Activated CD4-positive, alpha-beta T cell treated with anti-CD3 and anti-CD28 coated beads, Interleukin-2, amount 50 U/mL, for 1 hour (primary cell): Measurements from ENCODE around the gene TMEM204.

Source experiments
- DNase-seq: peaks from one replicate; pipeline ENCODE4 v3.0.0-alpha.2; 2020

The TMEM204 gene

GRCh38 chr16:1539720-1540555 lies 6.5 kb downstream of the TMEM204 start:
- DNase-seq, result no peak

DNA sequence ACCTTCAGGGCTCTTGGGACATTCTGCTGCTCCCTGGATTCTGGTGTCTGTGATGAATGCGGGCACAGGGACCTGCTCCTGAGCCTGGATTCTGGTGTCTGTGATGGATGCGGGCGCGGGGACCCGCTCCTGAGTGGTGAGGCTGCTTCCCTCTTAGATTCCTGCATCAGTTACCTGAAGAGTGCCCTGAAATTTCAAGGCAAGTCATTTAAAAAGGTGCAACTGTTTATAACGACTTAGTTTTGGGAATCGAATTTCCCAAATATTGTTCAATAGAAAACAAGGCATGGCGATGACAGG lies 7.0 kb downstream of the TMEM204 start:
- DNase-seq, result no peak

DNA sequence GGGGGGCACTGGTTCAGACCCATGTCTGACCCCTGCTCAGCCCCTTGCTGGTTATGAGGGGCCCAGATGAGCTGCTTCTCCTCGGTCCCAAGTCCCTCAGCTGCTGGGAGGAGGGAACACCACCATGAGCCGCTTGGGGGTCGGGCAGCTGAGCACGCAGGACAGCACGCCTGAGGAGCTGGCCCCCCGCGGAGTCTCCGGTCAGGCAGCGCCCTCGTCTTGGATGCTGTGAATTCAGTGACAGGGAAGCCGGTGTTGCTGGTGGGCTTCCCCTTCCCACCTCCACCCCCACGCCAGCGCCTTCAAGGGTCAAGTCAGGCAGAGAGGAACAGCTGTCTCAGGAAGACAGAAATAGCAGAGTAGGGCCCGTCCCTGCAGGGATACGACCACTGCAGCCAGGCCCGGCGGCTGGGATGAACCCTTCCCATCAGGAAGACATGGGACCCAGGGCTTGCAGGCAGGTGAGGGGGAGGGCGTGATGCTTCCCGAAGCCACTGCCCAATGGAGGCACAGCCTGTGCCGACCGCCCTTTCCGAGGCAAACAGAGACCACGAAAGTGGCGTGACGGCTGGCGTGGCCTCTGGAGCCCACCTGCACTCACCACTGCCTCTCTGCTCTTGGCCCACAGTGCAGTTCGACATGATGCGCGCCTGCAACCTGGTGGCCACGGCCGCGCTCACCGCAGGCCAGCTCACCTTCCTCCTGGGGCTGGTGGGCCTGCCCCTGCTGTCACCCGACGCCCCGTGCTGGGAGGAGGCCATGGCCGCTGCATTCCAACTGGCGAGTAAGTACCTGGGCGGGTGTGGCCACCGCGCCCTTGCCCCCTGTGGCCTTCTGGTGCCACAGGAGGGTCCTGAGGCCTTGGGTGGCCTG lies 8.1 kb downstream of the TMEM204 start:
- DNase-seq, result no peak

DNA sequence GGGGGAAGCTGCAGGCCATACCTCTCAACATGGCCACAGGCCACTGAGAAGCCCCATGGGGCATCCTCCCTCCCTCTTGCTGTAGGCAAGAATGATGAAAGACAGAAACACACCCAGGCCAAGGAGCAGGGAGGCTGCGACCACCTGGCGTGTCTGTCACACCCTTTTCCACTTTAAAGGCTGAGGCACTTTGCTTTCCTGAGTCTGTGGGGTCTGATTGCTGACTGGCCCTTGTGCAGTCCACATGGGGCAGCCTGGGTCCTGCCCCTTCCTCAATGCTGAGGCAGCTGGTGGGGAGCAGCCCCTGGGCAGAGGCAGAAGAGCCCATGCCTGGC lies 8.7 kb downstream of the TMEM204 start:
- no peak for DNase-seq

GRCh38 chr16:1542533-1542932 lies 9.1 kb downstream of the TMEM204 start:
- DNase-seq, result no peak

DNA sequence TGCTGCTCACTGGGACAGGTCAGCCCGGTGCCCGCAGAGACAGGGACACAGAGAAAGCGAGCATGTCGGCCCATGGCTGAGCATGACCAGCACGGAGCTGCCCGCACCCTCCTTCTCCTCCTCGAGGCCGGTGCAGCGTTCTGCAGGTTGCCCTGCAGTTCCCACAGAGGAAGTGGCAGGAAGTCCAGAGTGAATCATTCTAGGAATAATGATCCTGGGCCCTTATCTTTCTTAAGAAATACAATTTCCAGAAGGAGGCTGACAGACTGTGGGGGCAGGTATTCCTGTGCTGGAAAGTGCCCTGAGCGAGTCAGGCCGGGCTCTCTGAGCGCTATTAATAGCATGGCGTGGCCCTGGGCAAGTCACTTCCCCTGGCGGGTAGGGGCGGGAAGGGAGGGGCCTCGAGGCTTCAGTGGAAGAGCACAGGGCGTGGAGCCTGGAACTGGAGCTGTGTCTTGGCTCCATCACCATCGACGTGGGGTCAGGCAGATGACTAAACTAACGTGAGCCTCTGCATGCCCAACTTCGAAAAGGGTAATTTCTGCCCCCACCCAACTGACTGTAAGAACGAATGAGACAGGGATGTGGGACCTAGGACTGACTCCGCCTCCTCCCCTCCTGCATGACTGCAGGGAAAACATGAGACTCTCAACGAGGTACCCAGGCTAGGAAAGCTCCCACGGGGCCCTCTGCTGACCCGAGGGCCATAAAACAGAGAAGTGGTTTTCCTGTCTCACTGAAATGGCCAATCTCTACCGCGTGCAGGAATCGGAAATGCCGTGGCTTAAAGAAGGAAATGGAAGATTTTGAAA lies 9.8 kb downstream of the TMEM204 start:
- peak; percentile 49 for DNase-seq

DNA sequence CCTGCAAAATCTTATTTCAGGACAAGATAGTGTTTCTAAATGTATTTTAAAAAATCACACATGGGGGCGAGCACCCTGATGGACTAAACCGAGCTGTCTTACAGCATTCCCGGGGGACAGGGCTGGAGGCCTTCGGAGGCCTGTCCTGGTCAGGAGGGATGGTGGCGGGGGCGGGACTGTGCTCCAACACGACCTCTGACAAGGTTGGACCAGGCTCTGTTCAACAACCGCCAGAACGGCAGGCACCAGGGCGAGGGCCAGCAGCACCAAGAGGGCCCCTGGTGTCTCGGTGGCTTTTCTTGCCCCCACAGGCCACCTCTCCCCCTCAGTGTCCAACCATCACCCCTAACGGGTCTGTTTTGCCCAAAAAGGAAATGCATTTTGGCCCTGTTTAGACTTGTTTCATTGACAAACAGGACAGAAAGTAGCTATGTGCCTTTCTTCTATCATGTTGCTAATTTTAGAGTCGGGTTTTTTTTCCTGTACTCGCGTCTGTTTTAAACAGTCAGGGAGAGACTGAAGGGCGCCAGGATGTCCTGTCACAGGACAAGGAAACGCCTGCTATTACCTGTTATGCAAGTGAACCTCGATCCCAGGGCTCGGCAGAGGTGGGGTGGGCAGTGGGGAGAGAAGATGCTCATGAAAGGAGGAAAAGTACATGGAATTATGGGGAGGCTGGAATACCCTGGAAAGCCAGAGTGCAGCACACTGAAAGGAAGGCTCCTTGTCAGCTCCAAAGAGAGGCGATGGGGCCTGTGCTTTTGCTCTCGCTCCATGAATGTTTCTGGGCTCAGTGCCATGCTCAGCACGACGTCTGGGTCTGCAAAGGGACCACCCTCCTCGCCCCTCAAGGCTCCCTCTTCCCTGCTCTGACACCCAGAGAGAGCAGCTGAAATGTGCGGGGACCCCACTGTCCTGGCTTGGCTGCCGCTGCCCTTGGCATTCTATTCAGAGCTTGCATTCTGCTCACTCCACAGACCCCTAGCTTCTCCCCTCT lies 11.9 kb downstream of the TMEM204 start:
- DNase-seq, result no peak

DNA sequence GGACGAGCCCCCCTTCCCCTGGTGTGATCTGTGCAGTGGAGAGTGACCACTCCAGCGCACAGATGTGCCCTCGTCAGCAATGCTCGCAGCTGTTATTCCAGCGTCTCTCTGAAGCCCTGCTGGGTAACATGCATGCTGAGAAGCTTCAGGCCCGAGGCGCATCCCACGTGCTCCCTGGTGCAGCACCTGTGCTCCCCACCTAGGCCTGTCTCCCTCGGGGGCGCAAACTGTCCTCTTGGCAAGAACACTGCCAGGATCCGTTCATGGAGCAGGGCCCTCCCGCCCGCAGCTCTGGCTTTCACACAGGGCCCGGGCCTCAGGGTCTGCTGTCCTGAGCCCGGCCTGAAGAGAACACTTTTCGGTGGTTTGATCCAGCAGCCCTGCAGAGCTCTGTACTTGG lies 13.0 kb downstream of the TMEM204 start:
- DNase-seq, result no peak

GRCh38 chr16:1548233-1548632 lies 14.8 kb downstream of the TMEM204 start:
- no peak for DNase-seq

- DNase-seq, result no peak
Measured at GRCh38 chr16:1548727-1549126, 15.3 kb downstream of the TMEM204 start.

GRCh38 chr16:1550069-1550468 lies 16.6 kb downstream of the TMEM204 start:
- DNase-seq, result no peak

GRCh38 chr16:1550696-1551095 lies 17.2 kb downstream of the TMEM204 start:
- no peak for DNase-seq

DNA sequence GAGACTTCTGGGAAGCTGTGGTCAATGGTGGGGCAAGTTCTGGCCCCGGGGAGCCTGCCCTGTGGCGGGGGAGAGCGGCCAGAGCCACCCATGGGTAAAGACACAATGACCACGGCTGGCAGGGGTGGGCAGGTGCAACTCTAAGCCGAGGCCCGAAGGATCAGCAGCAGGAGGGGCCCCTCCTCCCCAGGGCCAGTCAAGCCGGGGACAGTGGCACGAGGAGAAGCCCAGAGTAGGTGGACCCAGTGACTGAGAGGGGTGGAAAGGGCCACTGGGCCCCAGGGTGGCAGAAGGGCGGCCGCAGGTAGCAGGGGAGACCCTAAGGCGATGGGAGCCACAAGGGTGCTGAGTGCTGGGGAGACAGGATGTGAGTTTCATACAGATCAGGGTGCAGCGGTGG lies 17.7 kb downstream of the TMEM204 start:
- no peak for DNase-seq

GRCh38 chr16:1552129-1552528 lies 18.7 kb downstream of the TMEM204 start:
- no peak for DNase-seq

GRCh38 chr16:1553946-1554825 lies 20.7 kb downstream of the TMEM204 start:
- DNase-seq, result no peak

DNA sequence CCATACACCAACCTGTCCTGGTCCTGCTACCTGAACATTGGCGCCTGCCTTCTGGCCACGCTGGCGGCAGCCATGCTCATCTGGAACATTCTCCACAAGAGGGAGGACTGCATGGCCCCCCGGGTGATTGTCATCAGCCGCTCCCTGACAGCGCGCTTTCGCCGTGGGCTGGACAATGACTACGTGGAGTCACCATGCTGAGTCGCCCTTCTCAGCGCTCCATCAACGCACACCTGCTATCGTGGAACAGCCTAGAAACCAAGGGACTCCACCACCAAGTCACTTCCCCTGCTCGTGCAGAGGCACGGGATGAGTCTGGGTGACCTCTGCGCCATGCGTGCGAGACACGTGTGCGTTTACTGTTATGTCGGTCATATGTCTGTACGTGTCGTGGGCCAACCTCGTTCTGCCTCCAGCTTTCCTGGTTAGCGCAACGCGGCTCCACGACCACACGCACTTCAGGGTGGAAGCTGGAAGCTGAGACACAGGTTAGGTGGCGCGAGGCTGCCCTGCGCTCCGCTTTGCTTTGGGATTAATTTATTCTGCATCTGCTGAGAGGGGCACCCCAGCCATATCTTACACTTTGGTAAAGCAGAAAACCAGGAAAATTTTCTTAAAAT lies 21.5 kb downstream of the TMEM204 start:
- DNase-seq, result no peak

- DNase-seq, result no peak
Measured at GRCh38 chr16:1556254-1556653, 22.8 kb downstream of the TMEM204 start.

GRCh38 chr16:1557074-1557473 lies 23.6 kb downstream of the TMEM204 start:
- DNase-seq, result no peak

DNA sequence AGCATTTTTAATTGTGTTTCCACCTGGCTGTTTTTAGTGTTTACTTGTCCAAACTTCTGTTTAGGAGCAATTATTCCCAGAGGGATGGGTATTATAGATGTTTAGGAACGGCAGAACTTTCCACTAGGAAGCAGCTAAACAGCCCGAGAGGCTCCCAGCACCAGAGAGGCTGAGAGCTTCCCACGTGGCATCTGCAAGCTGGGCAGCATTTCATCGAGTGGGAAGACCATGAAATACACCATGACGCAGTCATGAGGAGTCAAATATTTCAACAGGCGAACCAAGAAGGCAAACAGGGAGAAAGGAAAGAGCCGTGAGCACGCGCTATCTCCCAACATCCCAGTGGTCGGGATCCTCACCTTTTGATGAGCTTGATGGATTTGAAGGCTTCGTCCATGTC lies 24.1 kb downstream of the TMEM204 start:
- DNase-seq, result no peak

DNA sequence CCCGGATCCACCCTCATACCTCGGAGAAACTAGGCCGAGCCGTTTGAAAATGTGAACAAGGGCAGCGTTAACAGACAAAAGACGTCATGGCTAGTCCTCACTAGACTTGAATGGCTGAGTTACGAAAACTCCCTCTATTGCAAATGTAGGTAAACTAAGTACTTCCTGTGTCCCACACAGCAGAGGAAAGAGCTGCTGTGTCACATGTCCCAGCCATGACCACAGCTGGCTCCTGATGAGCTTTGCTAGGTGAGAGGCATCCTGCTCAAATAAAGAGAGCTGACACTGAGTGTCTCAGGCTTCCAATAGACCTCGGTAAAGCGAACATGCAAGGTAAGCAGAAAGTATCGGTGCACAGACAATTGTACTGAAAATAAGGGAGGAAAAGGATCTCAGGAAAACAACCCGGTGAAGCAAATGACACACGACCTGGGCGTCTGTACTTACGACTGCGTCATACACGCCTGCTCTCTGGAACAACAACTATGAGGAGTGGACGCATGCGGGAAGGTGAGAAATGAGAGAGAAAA lies 26.0 kb downstream of the TMEM204 start:
- DNase-seq, result peak; percentile 32

- no peak for DNase-seq
Measured at GRCh38 chr16:1560153-1560552, 26.7 kb downstream of the TMEM204 start.
